NT2/D1 (cell line): ENCODE results near the gene CD8B.

ENCODE experiments used
- SUZ12 ChIP-seq: IDR thresholded peaks from 2 replicates; pipeline ENCODE4 v1.6.1; 2011; ENCODE audit not compliant: insufficient read length, insufficient read depth; ENCODE audit errors: extremely low read depth
- ZNF274 ChIP-seq: IDR thresholded peaks from 2 replicates; pipeline ENCODE4 v1.6.1; 2011; ENCODE audit warnings: mild to moderate bottlenecking, low read depth, low read length

DNA sequence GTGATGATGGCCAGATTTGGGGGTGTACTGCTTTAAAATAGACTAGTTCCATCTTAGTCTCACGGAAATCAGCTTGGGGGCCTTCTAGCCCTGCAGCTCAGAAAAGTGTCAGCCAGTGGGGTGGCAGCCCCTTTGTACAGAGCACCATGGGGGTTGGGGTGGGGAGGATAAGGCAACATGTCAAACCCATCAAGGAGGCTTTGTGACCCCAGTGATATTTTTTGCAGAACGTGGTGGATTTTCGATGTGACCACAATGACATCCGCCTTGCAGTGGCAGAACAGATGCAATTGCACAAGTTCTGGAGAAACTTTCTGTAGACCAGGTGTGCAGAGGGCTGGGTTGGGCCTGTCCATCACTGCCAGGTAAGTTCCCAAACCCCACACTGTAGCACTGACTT, 67.9 kb downstream of the CD8B start:
- no peak for TF ChIP-seq SUZ12
- no peak for TF ChIP-seq ZNF274
